ENCODE measurements around the gene TMEM208. TPM values are rescaled to one million over a fixed set of nuclear protein-coding genes. Genes with fewer than 3 reads are reported as not detected.
A peak's percentile ranks its signal among the peaks of the same experiment; 100 is the strongest.

Gene TMEM208
- polyA plus RNA-seq, 2 of the 4 experiments (the other 2 are of a cell fraction) = 73.5 to 114 TPM

- Histone ChIP-seq H3K9me3 (no peaks in the 10 kb centered on the region), H3K4me3 (peak overlapping the region; percentile 83), H3K4me2 (peak overlapping the region; percentile 79), H3K27ac (peak overlapping the region in 1 of 2 experiments; percentile 95; a peak in 1 of 6 replicates), H3K4me1 (peaks cover 13% of the 10 kb centered on the region)
- CTCF ChIA-PET = interaction anchor here (0.6 to 14.1 kb wide), 7 partner anchors 11 to 274 kb away, joined by 3 to 138 read pairs (median 9); partner anchors contain the start of genes FHOD1 and SLC9A5
- ATAC-seq = no peak
- DNase-seq (ENCODE audit: low read depth in 1 of 2, low spot score in 1 of 2) = no peak
- WGBS (ENCODE audit: missing lambda C conversion rate) = 96% methylated on average over 9 of the region's 9 CpGs
- POLR2A ChIA-PET = interaction anchor here (1.8 to 3.1 kb wide), 3 partner anchors 8 to 16 kb away, joined by 12 to 20 read pairs (median 14); no protein-coding TSS in a partner anchor
- no peak for FAIRE-seq
- TF ChIP-seq EHF (CRISPR knock-in tag; IDR thresholded peaks at IDR 0.05) (no peak), EP300 (IDR thresholded peaks at IDR 0.05) (no peak), FOXS1 (CRISPR knock-in tag; IDR thresholded peaks at IDR 0.05) (no peak), ZSCAN20 (CRISPR knock-in tag; IDR thresholded peaks at IDR 0.05) (no peak), ZC3H11A (IDR thresholded peaks at IDR 0.05) (no peak), CTCF (IDR thresholded peaks at IDR 0.05) (no peak), CEBPB (IDR thresholded peaks at IDR 0.05) (no peak), ZNF302 (CRISPR knock-in tag; IDR thresholded peaks at IDR 0.05) (no peak), SREBF2 (IDR thresholded peaks at IDR 0.05) (no peak), POLR2A (IDR thresholded peaks at IDR 0.05; ENCODE audit: low read length) (no peak), KDM1A (IDR thresholded peaks at IDR 0.05; ENCODE audit: low read depth) (no peak), TP53 (CRISPR knock-in tag; IDR thresholded peaks at IDR 0.05) (no peak), CBX2 (IDR thresholded peaks at IDR 0.05; ENCODE audit: borderline replicate concordance, low read depth) (no peak), ESRRA (IDR thresholded peaks at IDR 0.05; ENCODE audit: borderline replicate concordance, low read length) (no peak), HMGXB4 (CRISPR knock-in tag; IDR thresholded peaks at IDR 0.05; ENCODE audit: borderline replicate concordance) (no peak)
Measured at GRCh38 chr16:67228034-67228785, 1.3 kb downstream of the TMEM208 start.

GRCh38 chr16:67228905-67229304 lies 2.0 kb downstream of the TMEM208 start:
- FAIRE-seq = no peak
- Histone ChIP-seq H3K4me1 (peaks cover 13% of the 10 kb centered on the region), H3K4me3 (no peak overlapping the region), H3K4me2 (no peak overlapping the region), H3K27ac (no peak overlapping the region), H3K9me3 (no peaks in the 10 kb centered on the region)
- TF ChIP-seq HES2 (IDR thresholded peaks at IDR 0.05) (no peak), E2F6 (IDR thresholded peaks at IDR 0.05; ENCODE audit: borderline replicate concordance, low read depth) (no peak), PHF8 (IDR thresholded peaks at IDR 0.05; ENCODE audit: borderline replicate concordance, low read depth) (no peak), PBX3 (IDR thresholded peaks at IDR 0.05) (no peak), KDM1A (IDR thresholded peaks at IDR 0.05; ENCODE audit: low read depth) (no peak), ESRRA (IDR thresholded peaks at IDR 0.05; ENCODE audit: borderline replicate concordance, low read length) (no peak), CTCF (IDR thresholded peaks at IDR 0.05) (no peak), NFE2L2 (conservative IDR thresholded peaks at IDR 0.05; ENCODE audit: low read length) (no peak), ATOH8 (CRISPR knock-in tag; IDR thresholded peaks at IDR 0.05; ENCODE audit: low read depth) (no peak), MAZ (IDR thresholded peaks at IDR 0.05; ENCODE audit: borderline replicate concordance, low read depth, low read length) (no peak), JUN (IDR thresholded peaks at IDR 0.05) (no peak), TFCP2L1 (CRISPR knock-in tag; IDR thresholded peaks at IDR 0.05) (no peak)
- CTCF ChIA-PET = interaction anchor here (2.9 to 14.1 kb wide), 2 partner anchors 10 to 17 kb away, joined by 13 to 138 read pairs; partner anchors contain the start of genes FHOD1 and SLC9A5
- ATAC-seq = no peak
- 81% methylated on average over 9 of the region's 9 CpGs for WGBS (ENCODE audit: missing lambda C conversion rate)
- POLR2A ChIA-PET = interaction anchor here (2.8 to 3.1 kb wide), 2 partner anchors 7 to 16 kb away, joined by 12 to 20 read pairs; no protein-coding TSS in a partner anchor
- no peak for DNase-seq (ENCODE audit: low read depth in 1 of 2, low spot score in 1 of 2)

Measured in A549 (cell line).